Hepatocyte (in vitro differentiated cells): ENCODE measurements around the gene BAZ2B. TPM values are rescaled to one million over a fixed set of nuclear protein-coding genes. Genes with fewer than 3 reads are reported as not detected.

ENCODE experiments used
- DNase-seq: peaks from one replicate; pipeline ENCODE4 v3.0.0-alpha.2; 2016; ENCODE audit warnings: low spot score
- H2AFZ ChIP-seq: fragments of 200-600 bp; sonication (generic); 2 replicates; pipeline ENCODE4 v1.6.0; 2016; ENCODE audit warnings: antibody characterized with exemption, mild to moderate bottlenecking
- H3K27ac ChIP-seq: fragments of 200-600 bp; sonication (generic); 2 replicates; pipeline ENCODE4 v1.5.1; 2016; ENCODE audit warnings: mild to moderate bottlenecking
- H3K27me3 ChIP-seq: fragments of 200-600 bp; sonication (generic); 2 replicates; pipeline ENCODE4 v1.6.1; 2016
- H3K36me3 ChIP-seq: fragments of 200-600 bp; sonication (generic); replicated peaks from 2 replicates; pipeline ENCODE4 v1.5.1; 2016; ENCODE audit warnings: low read depth; ENCODE audit not compliant: insufficient read depth
- H3K4me1 ChIP-seq: fragments of 200-600 bp; sonication (generic); 2 replicates; pipeline ENCODE4 v1.5.1; 2016; ENCODE audit warnings: mild to moderate bottlenecking, moderate library complexity; ENCODE audit not compliant: insufficient read depth
- H3K4me2 ChIP-seq: fragments of 200-600 bp; sonication (generic); 2 replicates; pipeline ENCODE4 v1.6.0; 2016
- H3K4me3 ChIP-seq: fragments of 200-600 bp; sonication (generic); 2 replicates; pipeline ENCODE4 v1.5.1; 2016; ENCODE audit warnings: mild to moderate bottlenecking
- H3K79me2 ChIP-seq: fragments of 200-600 bp; sonication (generic); 2 replicates; pipeline ENCODE4 v1.6.0; 2017; ENCODE audit warnings: mild to moderate bottlenecking
- H3K9me2 ChIP-seq: fragments of 200-600 bp; sonication (generic); replicated peaks from 2 replicates; pipeline ENCODE4 v1.6.0; 2017; ENCODE audit warnings: mild to moderate bottlenecking; ENCODE audit not compliant: insufficient read depth
- H3K9me3 ChIP-seq: fragments of 200-600 bp; sonication (generic); 2 replicates; pipeline ENCODE4 v1.5.1; 2016; ENCODE audit warnings: low read depth, mild to moderate bottlenecking
- H4K20me1 ChIP-seq: fragments of 200-600 bp; sonication (generic); 2 replicates; pipeline ENCODE4 v1.6.0; 2016; ENCODE audit warnings: mild to moderate bottlenecking; ENCODE audit not compliant: insufficient read depth, poor library complexity, severe bottlenecking
- EZH2 ChIP-seq: fragments of 200-600 bp; sonication (generic); IDR thresholded peaks from 2 replicates; pipeline ENCODE4 v1.6.1; 2016; ENCODE audit warnings: antibody characterized with exemption, mild to moderate bottlenecking, borderline replicate concordance
- EZH2phosphoT487 ChIP-seq: fragments of 200-600 bp; sonication (generic); IDR thresholded peaks from one replicate; pipeline ENCODE4 v1.6.1; 2018; ENCODE audit warnings: antibody characterized with exemption, mild to moderate bottlenecking, low read depth, moderate library complexity; ENCODE audit not compliant: unreplicated experiment, severe bottlenecking
- WGBS: methylation state at CpG from one replicate; pipeline ENCODE4 v1.1.6; 2016; ENCODE audit warnings: low lambda C conversion rate; ENCODE audit errors: missing lambda C conversion rate; 5-methylcytosine and 5-hydroxymethylcytosine counted together
- polyA plus RNA-seq: library from polyadenylated mRNA; unstranded; fragments of >200 nt; fragmentation: Nextera tagmentation; extraction: Ambion mirVana; gene quantifications from 2 replicates; pipeline ENCODE4 v1.2.1, GENCODE V29; 2016
- total RNA-seq: library from RNA; depleted of rRNA; stranded (reverse); fragments of >200 nt; gene quantifications from 2 replicates; pipeline ENCODE4 v1.2.3, GENCODE V29; 2014
- TF ChIP-seq, protein P1 (sequence below): fragments of 200-600 bp; sonication (generic); IDR thresholded peaks from 2 replicates; pipeline ENCODE4 v1.5.1; 2016; ENCODE audit warnings: antibody characterized with exemption, mild to moderate bottlenecking; ENCODE audit not compliant: poor library complexity

The BAZ2B gene
- total and polyA plus RNA-seq, 2 experiments from 2014 or later: 40.7 to 83.3 TPM

DNA sequence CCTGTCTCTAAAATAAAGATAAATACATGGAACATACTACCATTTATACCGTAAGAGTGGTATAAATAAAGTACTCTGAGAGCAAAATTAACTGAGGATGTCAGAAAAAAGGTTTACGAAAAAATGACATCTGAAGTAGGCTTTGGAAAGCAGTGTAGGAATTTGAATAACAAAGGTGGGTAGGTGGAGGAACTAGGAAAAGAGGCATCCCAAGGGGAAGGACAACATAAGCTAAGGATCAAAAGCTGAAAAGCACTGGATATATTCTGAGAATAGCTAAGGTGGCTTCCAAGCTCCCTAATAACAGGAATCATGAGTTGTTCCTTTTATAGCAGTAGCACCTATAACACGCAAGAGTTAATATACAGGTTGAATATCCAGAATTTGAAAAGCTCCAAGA is 91.3 kb downstream of the BAZ2B start:
- 100% methylated on average over 3 of the region's 3 CpGs for WGBS
- H2AFZ ChIP-seq: no peak overlapping the region

DNA sequence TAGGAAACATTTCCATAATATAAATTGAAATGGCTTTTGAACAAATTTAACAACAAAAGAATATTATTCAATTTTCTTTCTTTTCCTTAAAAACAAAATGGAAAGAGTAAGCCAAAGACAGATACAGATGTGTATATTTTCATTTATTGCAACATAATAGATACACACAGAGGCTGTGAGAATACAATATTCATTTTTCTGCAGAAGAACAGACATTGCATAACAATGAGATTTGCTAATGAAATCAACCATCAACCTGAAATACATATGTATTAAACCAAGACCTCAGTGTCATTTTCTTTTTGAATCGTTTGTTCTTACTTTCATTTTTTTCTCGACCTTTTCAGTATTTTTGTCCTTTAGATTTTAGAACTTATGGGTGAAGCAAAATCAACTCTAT is 95.1 kb downstream of the BAZ2B start:
- peaks cover 3% of the 10 kb centered on the region for H3K4me1 ChIP-seq
- no peak overlapping the region for H3K27ac ChIP-seq
- H2AFZ ChIP-seq: no peak overlapping the region
- no peak for TF ChIP-seq EZH2phosphoT487
- TF ChIP-seq EZH2: no peak
- H4K20me1 ChIP-seq: no peaks in the 10 kb centered on the region
- H3K4me3 ChIP-seq: no peak overlapping the region
- no peaks in the 10 kb centered on the region for H3K36me3 ChIP-seq
- H3K27me3 ChIP-seq: no peaks in the 10 kb centered on the region
- H3K79me2 ChIP-seq: peaks cover 15% of the 10 kb centered on the region
- no peak overlapping the region for H3K4me2 ChIP-seq
- no peak for DNase-seq
- no peaks in the 10 kb centered on the region for H3K9me3 ChIP-seq
- 93% methylated on average over 2 of the region's 2 CpGs for WGBS
- no peaks in the 10 kb centered on the region for H3K9me2 ChIP-seq

More for the DNA sequence above, 91.3 kb downstream of the BAZ2B start:
- no peak for DNase-seq
- Histone ChIP-seq H3K79me2 (peaks cover 15% of the 10 kb centered on the region), H4K20me1 (no peaks in the 10 kb centered on the region), H3K9me2 (no peaks in the 10 kb centered on the region), H3K27me3 (no peaks in the 10 kb centered on the region), H3K27ac (no peak overlapping the region), H3K9me3 (no peaks in the 10 kb centered on the region), H3K4me3 (no peak overlapping the region), H3K4me1 (no peaks in the 10 kb centered on the region), H3K36me3 (no peaks in the 10 kb centered on the region), H3K4me2 (no peak overlapping the region)
- TF ChIP-seq EZH2phosphoT487 (no peak), EZH2 (no peak)
- TF ChIP-seq, protein P1, sequence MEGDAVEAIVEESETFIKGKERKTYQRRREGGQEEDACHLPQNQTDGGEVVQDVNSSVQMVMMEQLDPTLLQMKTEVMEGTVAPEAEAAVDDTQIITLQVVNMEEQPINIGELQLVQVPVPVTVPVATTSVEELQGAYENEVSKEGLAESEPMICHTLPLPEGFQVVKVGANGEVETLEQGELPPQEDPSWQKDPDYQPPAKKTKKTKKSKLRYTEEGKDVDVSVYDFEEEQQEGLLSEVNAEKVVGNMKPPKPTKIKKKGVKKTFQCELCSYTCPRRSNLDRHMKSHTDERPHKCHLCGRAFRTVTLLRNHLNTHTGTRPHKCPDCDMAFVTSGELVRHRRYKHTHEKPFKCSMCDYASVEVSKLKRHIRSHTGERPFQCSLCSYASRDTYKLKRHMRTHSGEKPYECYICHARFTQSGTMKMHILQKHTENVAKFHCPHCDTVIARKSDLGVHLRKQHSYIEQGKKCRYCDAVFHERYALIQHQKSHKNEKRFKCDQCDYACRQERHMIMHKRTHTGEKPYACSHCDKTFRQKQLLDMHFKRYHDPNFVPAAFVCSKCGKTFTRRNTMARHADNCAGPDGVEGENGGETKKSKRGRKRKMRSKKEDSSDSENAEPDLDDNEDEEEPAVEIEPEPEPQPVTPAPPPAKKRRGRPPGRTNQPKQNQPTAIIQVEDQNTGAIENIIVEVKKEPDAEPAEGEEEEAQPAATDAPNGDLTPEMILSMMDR: no peak

DNA sequence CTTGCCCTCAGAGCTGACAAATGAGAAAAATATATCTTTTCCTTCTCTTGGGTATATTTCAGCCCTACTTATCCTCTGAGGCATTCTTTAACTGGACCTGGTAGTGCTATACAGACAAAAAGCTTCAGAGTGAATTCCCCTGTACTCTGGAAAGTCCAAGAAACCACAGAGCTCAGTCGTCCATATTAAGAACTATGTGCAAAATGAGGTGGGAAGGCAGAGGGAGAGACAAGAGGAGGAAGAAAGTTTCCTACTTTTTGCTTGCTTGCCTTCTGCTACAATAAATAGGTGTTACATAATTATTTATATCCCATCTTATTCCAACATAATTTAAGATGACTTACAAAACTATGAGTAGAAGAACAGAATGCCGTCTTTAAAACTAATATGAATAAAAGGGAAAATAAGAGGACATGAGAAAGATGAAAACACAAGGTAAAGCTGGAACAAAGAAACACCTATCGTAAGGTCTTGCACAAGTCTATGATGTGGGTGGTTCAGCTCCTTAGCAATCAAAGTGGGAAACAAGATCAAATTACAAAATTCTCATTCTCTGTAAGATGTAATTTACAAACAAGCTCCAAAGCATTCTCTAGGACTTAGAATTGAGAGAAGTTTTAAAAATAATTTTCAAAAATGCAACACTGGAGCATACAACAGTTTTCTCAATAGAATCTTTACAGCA is 97.9 kb downstream of the BAZ2B start:
- H3K9me2 ChIP-seq: no peaks in the 10 kb centered on the region
- no peaks in the 10 kb centered on the region for H3K36me3 ChIP-seq
- no peaks in the 10 kb centered on the region for H3K27me3 ChIP-seq
- H4K20me1 ChIP-seq: no peaks in the 10 kb centered on the region
- H3K27ac ChIP-seq: peak overlapping the region; percentile 38
- H3K79me2 ChIP-seq: peaks cover 28% of the 10 kb centered on the region
- H2AFZ ChIP-seq: no peak overlapping the region
- TF ChIP-seq, protein P1: no peak
- TF ChIP-seq EZH2 (no peak), EZH2phosphoT487 (no peak)
- H3K4me1 ChIP-seq: peaks cover 11% of the 10 kb centered on the region
- no peak overlapping the region for H3K4me2 ChIP-seq
- 75% methylated on average over 3 of the region's 3 CpGs for WGBS
- no peak overlapping the region for H3K4me3 ChIP-seq
- no peaks in the 10 kb centered on the region for H3K9me3 ChIP-seq
- no peak for DNase-seq

DNA sequence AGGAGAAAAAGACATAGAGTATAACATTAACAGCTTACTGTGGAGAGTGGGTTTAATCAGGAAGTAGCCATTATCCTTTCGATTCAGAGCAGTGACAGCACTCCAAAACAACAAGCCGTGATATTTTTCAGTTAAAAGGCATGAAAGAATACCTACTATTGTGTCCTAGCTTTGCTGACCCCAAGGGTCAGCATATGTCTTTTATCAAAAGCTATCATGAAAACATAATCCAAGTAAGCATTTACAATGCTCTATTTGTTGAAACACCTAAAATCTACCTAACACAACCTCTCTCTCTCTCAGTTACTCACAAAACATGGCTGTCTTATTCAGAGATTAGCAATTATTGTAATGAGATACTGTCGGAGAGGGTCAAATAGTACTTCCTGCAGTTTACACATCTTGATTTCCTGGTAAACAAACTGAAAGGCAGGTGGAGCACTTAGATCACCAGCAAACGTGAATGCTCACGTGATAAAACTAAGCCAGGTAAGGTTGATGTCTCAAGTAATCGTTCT is 100.0 kb downstream of the BAZ2B start:
- Histone ChIP-seq H3K9me2 (no peaks in the 10 kb centered on the region), H3K79me2 (peaks cover 41% of the 10 kb centered on the region), H4K20me1 (no peaks in the 10 kb centered on the region), H2AFZ (peak overlapping the region; percentile 52), H3K4me2 (peak overlapping the region; percentile 74), H3K4me1 (peaks cover 11% of the 10 kb centered on the region), H3K9me3 (no peaks in the 10 kb centered on the region), H3K27me3 (no peaks in the 10 kb centered on the region), H3K36me3 (no peaks in the 10 kb centered on the region), H3K27ac (peak overlapping the region; percentile 80), H3K4me3 (peak overlapping the region; percentile 12)
- no peak for TF ChIP-seq EZH2
- TF ChIP-seq EZH2phosphoT487: no peak
- TF ChIP-seq, protein P1: no peak
- DNase-seq: peak; percentile 69
- WGBS: 6% methylated on average over 6 of the region's 6 CpGs
